ENCODE measurements around the gene CBLB. TPM values are rescaled to one million over a fixed set of nuclear protein-coding genes. Genes with fewer than 3 reads are reported as not detected.

CBLB gene
- total RNA-seq, 1 donor from 2014 or later: 33.6 TPM

DNA sequence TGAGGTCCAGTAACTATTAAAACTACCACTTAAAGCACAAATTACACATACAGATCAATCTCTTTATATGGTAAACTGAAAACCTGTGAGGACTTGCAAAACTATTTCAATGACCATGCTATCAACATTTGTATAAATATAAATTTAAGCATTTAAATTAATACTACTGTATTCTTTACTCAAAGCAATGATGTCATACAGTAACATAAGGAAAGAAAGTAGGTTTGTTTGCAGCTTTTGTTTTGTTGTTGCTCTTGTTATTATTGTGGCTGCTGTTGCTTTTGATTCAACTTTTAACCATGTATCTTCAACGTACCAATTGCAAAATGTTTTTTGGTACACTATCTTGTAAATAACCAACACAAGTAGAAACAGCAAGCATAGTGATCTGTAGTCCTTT lies 22.0 kb downstream of the CBLB start:
- DNase-seq (ENCODE audit: low spot score): no peak

- DNase-seq (ENCODE audit: low spot score): no peak
Observed at GRCh38 chr3:105845488-105845887, 23.3 kb downstream of the CBLB start.

- DNase-seq (ENCODE audit: low spot score): no peak
Observed at GRCh38 chr3:105844704-105845103, 24.1 kb downstream of the CBLB start.

GRCh38 chr3:105843994-105844393 lies 24.8 kb downstream of the CBLB start:
- no peak for DNase-seq (ENCODE audit: low spot score)

DNA sequence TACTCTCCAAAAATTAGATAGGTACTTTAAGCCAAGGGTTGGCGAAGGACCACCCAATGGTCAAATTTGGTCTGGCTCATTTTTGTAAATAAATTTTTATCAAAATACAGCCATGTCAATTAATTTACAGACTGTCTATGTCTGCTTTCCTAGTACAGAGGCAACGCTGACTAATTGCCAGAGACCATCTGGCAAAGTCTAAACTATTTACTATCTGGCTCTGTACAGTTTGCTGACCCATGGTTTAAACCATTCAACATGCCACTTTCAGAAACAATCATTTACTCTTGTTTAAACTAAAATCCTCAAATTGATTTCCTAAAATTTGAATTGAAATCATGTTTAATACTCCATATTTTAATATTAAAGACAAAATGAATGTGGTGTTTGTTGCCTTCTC lies 25.9 kb downstream of the CBLB start:
- no peak for DNase-seq (ENCODE audit: low spot score)

DNA sequence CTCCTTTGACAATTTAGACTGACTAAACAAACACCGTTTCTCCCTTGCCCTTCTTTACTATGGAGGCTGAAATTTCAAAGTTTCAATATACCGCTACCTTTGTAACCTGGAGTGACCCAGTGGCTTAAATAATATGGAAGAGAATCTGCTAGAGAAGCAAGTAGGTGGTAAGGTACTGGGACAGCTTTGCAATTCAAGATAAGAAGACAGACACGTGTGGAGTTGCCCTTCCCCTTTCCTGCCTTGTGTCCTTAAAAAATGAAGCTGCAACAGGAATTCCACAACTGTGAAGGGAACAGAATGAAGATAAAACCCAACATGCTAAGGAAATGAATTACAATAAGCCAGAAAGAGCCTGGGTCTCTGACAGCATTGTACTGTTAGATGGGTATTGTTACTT lies 26.4 kb downstream of the CBLB start:
- DNase-seq (ENCODE audit: low spot score): no peak

DNA sequence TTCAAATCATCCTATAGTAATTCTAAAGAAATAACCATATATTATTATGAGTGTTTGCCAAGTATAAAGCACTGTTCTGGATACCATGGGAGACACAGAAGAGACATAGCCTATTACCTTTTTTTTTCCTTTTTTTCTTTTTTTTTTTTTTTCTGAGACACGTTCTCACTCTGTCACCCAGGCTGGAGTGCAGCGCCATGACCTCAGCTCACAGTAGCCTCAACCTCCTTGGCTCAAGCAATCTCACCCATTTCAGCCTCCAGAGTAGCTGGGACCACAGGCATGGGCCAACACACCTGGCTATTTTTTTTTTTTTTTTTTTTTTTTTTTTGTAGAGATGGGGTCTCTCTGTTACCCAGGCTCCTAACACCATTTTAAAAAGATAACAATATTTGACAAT lies 30.9 kb downstream of the CBLB start:
- DNase-seq (ENCODE audit: low spot score): no peak

DNA sequence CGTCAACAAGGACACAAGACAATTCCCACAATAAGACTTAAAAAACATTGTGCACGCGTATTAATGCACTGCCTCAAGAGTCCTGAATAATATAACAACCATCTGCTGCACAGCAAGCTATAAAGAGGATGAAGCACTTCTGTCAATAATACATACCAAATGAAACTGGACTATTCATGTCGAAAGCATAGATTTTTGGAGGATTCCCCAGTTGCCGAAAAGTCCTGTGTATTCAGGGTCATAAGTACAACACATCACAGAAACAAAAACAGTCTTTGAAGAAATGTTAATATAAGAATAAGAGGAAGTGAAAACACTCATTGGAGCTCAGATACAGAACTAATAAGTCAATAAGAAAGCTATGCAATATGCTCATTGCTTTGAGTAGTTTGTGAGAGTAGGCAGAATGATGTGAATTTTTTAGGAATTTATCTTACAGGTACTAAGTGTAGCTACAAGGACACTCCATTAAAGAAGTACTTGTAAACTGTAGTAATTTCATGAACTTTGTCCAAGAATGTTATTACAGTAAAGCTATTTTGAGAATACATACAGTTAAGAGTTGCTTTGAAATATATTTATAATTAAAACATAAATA lies 31.6 kb downstream of the CBLB start:
- no peak for DNase-seq (ENCODE audit: low spot score)

DNA sequence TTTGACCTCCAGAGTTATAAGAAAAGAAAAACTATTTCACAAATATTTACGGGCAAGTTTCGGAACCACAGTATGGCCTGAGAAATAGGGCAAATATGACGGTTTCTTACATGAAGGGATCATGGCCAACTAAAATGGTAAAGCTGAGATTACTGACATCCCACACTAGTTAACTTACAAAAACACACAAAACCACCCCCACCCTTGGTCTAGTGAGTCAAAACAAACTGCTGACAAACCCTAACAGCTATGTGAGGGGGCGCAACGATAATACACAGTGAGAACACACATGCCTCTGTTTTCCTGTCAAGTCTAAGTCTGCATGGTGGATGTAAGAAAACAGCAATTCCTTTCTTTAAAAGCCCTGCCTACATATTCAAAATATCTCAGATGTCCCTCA lies 32.3 kb downstream of the CBLB start:
- no peak for DNase-seq (ENCODE audit: low spot score)

GRCh38 chr3:105835606-105836005 lies 33.2 kb downstream of the CBLB start:
- no peak for DNase-seq (ENCODE audit: low spot score)

DNA sequence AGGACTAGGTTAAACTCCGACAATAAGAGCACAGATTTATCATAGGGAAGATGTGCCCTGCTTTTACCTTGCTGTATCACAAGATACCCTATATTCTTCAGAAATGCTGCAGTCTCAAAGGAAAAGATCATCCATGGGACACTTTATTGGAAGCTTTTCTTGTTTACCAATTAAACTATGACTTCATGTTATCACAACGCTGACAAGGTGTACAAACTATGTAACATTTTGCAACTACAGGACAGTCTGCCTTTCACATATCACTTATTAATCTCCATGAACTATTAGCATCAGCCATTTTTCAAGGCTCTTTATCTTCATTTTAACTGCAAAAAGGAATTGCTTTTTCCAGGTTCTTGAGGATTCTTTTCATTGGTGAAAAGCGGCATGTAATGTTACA lies 34.0 kb downstream of the CBLB start:
- no peak for DNase-seq (ENCODE audit: low spot score)

GRCh38 chr3:105832644-105833043 lies 36.2 kb downstream of the CBLB start:
- DNase-seq (ENCODE audit: low spot score): no peak

GRCh38 chr3:105830836-105831235 lies 38.0 kb downstream of the CBLB start:
- DNase-seq (ENCODE audit: low spot score): no peak

GRCh38 chr3:105829871-105830622 lies 38.8 kb downstream of the CBLB start:
- no peak for DNase-seq (ENCODE audit: low spot score)

GRCh38 chr3:105829229-105829628 lies 39.6 kb downstream of the CBLB start:
- DNase-seq (ENCODE audit: low spot score): no peak

DNA sequence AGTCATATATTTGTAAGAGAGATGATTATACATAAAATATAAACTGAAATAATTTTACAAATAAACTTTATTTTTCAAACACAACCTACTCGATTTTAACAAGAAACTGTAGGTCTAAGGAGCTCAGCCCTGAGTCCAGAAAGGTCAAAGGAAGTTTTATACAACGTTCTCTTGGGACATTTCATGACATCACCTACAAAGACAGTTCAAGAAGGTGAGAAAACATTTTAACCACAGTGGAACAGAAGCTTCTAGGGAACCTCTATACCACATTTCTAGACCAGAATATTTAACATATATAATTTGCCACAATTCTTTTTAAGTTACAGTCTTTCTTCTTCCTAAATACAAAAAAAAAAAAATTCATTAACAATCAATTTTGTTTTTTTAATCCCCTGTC lies 40.1 kb downstream of the CBLB start:
- no peak for DNase-seq (ENCODE audit: low spot score)

DNA sequence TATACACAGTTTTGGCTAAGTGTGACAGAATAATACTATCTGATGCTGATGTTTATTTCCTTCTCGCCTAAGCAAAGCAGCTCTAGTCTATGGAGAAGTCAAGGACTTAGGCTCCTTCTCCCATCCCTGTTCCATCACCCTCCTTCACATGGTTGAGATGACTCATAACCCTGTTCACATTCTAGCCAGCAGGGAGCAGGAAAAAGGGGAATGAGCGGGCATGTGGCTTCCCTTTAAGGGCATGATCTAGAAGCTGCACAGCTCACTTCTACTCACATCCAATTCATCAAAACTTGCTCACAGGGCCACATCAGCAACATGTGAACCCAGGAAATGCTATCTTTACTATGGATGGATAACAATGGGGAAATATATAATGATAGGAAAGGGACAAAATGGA lies 40.9 kb downstream of the CBLB start:
- peak; percentile 49 for DNase-seq (ENCODE audit: low spot score)

DNA sequence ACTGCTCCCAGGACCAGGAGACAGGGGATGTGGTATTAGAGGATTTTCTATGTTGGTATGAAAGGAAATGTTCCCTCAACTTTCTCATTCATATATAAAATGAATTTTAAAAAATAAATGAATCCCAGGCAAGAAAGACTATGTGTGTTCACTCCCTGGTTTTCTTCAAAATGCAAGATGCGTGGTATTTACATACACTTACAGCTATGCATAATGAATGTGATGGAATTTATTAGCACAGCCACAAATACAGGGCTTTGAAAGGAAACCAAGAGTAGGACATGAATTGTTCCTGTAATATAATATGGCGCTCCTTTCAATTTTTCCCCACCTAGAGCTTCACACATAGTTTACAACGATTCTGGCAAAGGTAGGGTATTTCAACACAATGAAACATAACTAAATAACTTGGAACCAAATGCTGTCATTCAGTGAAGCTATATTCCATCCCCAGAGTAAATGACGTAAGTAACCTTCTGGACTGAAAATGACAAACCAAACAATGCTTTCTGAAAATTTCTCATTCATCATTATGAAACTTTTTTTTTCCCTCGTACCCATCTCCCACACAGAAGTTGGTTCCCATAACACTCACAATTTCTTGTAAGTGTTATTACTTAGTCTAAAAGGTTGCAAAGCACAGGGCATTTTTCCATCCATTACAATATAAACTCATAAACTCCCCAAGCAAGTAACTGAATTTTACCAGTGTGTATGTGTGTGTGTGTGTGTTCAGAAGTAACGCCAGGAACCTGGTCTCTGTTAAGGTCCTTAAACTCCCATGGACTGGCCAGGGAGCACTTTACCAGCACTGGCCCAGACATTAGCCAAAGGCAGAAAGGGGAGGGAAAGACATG lies 41.8 kb downstream of the CBLB start:
- no peak for DNase-seq (ENCODE audit: low spot score)

- no peak for DNase-seq (ENCODE audit: low spot score)
Observed at GRCh38 chr3:105824129-105824528, 44.7 kb downstream of the CBLB start.

DNA sequence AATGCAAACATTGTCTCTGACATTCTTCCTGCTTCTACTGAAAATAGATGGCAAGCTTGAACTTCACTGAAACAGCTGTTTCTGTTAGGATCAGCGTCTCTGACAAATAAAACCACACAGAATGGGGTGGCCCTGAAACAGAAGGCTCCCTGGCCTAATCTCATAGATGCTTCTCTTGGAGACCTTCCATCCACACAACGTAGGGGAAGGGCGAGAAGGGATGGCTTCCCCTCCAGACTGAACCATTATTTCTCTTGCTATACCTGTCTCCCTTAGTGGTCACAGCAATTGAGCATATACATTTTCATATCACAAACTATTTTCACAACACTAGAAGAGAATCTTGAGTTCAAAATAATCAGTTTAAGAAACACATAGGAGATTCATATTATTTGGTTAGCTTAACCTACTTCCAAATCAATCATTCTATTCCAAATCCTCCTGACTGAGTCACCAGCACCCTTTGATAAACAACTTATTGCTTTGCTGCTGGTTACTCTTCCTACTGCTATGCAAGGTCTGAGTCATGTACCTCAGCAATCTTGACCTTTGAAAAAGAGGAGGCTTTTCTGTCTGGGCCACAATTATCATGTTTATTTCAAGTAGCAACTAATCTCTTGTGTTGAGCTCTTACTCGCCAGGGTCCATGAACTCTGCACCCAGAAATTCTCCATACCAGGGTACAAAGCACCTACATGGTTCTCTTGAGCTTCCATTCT lies 45.5 kb downstream of the CBLB start:
- no peak for DNase-seq (ENCODE audit: low spot score)

GRCh38 chr3:105822171-105823123 lies 46.4 kb downstream of the CBLB start:
- no peak for DNase-seq (ENCODE audit: low spot score)
